HG03139 (cell line): ENCODE data around the gene NR2E1.

Experiments
- ATAC-seq: cut with Tn5 transposase; IDR thresholded peaks from one replicate; pipeline ENCODE4 v1.9.1; 2021; ENCODE audit not compliant: unreplicated experiment

NR2E1 gene

GRCh38 chr6:108207013-108207412 lies 41.2 kb downstream of the NR2E1 start:
- no peak for ATAC-seq

DNA sequence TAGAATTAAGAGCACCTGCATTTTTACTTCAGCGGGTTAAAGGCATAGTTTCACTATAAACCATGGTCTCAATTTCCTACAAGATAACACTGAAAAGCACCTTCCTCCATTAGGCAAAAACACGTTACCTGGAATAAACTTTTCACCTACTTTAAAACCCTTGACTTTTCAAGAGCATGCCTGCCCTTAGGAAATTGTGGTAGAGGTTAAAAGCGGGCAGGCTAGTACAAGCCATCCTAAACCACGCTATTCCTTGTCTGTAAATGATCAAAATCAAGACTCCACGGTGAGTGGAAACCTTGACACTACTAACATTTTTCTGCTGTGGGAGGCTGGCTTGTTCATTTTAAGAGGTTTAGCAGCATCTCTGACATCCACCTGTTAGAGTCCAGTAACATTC lies 43.9 kb downstream of the NR2E1 start:
- no peak for ATAC-seq

DNA sequence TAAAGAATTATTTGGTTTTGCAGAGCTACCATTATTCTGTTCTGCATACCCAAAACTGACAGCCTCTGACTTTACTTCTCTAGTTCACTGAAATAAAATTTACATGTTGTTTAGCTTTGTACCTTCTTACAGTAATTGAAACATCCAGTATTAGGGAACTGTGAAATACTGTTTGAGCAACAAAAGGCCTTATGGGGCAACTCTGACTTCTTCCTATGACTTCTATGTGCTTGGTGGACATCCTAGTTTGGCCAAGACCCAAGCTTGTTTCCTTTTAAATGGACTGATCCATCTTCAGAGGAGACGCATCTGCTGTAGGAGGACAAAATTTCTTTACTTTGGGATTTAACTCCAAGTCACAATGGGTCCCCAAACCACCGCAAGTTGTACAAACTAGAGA lies 44.7 kb downstream of the NR2E1 start:
- ATAC-seq, result no peak

DNA sequence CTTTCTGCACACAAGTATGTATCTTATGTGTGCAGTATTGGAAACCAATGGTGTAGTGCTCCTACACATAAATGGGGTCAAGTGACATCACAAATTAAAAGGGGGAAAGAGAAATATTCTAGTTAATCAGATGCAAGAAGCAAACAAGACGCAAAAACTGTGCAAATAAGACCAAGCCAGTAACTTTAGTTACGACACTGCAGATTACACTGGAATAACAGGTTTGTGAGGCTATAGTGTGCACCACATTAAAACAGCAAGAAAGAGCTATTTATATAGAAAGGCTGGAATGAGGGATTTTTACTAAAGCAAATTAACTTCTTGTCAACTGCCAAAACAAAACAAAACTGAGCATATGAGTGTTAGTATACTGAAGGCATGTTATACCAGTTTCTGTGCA lies 45.8 kb downstream of the NR2E1 start:
- ATAC-seq, result no peak

GRCh38 chr6:108222064-108222463 lies 56.2 kb downstream of the NR2E1 start:
- no peak for ATAC-seq

- no peak for ATAC-seq
Observed at GRCh38 chr6:108222504-108222903, 56.7 kb downstream of the NR2E1 start.

- no peak for ATAC-seq
Observed at GRCh38 chr6:108227290-108227689, 61.5 kb downstream of the NR2E1 start.

- ATAC-seq, result no peak
Observed at GRCh38 chr6:108228416-108228815, 62.6 kb downstream of the NR2E1 start.

DNA sequence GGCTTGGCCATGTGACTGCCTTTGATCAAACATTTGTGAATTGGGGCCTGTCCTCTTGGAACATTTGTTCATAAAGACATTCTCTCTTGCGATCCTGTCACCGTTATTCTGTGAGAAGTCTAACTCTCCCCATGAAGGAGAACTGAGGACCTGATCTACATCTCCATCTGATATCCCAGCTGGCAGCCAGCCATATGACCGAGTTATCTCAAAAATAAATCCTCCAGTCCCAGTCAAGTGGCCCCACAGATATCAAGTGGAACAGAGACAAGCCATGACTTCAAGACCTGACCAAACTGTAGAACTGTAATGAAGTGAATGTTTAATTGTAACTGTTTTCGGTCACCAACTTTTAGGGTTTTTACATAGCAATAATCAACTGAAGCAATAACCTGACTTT lies 69.3 kb downstream of the NR2E1 start:
- ATAC-seq, result no peak

DNA sequence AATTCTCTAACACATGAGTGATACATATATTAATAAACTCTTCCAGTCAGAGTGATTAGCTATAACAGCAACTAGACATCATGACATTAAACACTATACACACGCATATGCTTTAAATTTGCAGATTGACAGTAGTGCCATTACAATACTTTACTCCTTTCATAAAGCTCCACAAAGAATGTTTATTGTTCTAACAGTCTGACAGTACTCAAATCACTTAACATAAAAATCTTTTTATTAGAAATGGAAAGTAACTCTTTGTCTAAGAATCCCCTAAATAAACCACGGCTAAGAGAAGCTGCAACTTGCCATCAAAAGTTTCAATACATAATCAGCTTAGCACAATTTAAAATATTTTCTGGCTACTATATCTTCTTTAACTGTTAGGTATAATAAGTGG lies 71.0 kb downstream of the NR2E1 start:
- no peak for ATAC-seq

DNA sequence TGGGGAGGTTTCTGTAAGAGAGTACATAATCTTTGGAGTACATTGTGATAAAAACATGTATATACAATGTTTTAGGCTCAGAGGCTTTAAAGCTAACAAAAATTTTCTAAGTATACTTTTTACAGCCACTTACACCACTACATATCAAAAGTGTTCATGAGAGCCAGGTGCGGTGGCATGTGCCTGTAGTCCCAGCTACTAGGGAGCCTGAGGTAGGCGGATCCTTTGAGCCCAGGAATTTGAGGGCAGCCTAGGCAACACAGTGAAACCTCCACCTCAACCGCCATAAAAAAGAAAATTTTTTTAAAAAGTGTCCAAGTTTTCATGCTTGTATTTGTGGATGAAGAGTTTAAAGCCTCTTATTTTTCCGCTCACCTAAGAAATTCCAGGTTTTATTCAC lies 72.5 kb downstream of the NR2E1 start:
- no peak for ATAC-seq
